ENCODE measurements around the gene ESR2. TPM values are rescaled to one million over a fixed set of nuclear protein-coding genes. Genes with fewer than 3 reads are reported as not detected.
"Not testable (repeated sequence)": the region's sequence is repeated elsewhere in the genome, so short reads cannot be mapped to it uniquely, and the experiment has no call there.

ESR2 gene
- polyA plus RNA-seq (2012; ENCODE audit: insufficient read depth, insufficient read length) = 0.21 TPM

GRCh38 chr14:64293976-64294671, at the start of gene ESR2:
Gene ESR2 (minus strand): TSS chr14:64294371. CDS start chr14:64282985, 11,386 bp downstream.
- H3K4me3 ChIP-seq (ENCODE audit: low read length) = peak within 1 kb of the TSS; percentile 47
- DNase-seq (ENCODE audit: low read depth, low spot score) = no peak

DNA sequence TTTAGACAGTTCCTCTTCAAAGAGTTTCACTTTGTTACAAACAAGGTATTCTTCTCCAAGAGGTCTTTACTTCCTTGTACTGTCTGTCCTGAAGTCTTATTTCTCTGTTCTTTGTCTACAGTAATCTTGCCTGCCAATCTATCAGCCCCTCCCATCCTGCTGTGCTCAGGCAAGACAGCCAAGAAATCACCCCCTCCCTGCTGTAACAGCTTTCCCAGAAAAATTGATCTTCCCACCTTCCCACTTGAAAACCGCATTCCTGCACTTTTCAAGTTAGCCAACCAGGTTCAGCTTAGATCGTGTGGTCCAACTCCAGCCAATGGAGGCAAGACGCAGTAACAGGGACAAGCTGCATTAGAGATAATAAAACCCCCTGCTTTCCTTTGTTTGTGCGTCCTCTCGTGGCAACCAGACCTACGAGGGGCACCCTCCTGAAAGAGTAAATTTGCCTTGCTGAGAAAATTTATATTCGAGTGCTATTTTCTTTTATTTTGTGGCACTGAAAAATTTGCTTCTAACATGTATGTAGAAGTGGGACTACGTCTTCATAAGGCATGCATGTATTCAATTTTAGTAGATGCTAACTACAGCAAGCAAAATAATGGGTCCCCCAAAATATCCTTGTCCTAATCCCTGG, 46.5 kb upstream of the ESR2 start:
- H3K4me3 ChIP-seq (ENCODE audit: low read length) = no peak overlapping the region
- no peak for DNase-seq (ENCODE audit: low read depth, low spot score)

DNA sequence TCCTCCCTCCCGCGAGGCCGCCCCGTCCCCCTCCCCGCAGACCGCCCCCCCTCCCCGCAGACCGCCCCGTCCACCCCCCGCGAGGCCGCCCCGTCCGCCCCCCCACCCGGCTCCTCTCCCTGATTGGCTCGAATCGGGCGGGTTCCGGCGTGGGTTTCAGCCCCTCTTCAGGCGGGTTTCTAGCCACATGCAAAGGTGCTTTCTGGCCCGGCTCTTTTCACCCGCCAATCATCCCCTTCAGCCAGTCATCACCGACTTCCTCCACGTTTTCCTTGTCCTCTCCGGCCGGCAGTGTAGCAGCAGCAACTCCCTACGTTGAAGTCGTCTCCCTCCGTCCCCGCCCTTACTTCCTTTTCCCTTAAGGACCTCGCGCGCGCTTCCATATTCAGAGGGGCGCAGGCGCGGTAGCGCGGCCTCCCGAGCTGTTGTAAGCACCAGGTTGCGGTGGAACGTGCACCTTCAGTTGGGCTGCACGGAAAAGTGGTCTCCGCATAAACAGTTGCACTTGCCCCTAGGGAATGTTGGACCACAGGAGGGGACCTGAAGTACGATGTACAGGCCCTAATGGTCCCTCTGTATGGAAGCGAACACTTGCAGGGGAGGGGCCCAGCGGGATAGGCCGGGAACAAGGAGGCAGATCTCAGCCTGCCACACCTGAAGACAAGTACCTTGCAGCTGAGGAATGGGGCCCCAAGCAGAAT, 44.6 kb upstream of the ESR2 start:
- DNase-seq (ENCODE audit: low read depth, low spot score) = peak; percentile 99
- peak overlapping the region; percentile 70 for H3K4me3 ChIP-seq (ENCODE audit: low read length)

DNA sequence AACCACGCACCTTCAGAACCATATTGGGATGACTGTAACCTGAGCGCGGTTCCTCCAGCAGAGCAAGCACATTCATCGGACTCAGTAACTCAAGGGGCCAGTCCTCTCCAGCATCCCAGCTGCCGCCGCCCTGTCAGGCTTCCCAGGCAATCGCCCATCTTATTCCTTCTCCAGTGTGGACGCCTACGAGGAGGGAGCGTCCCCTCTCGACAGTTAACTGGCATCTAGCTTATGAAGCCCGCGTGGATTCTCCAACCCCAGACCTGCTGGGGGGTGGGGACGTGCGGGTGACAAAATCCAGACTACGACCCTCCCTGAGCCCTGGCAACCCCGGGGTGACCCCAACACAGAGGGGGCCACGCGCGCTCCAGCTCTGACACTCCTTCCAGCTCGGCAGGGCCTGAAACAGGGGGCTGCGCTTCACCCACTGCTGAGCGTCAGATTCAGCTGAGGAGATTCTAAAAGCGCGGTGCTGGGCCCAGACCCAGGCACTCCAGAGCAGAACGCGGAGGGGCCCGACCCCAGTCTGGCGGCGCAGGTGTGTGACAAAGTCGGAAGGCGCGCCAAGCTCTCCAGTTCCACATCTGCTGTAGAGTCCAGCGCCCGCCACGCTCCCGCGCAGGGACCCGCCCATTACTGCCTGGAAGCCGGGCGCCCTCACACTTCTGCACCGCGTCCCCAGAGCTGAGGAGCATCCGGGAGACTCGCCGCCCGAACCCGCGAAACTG, 43.9 kb upstream of the ESR2 start:
- DNase-seq (ENCODE audit: low read depth, low spot score) = no peak
- peak overlapping the region; percentile 70 for H3K4me3 ChIP-seq (ENCODE audit: low read length)

- no peak overlapping the region for H3K4me3 ChIP-seq (ENCODE audit: low read length)
- DNase-seq (ENCODE audit: low read depth, low spot score) = no peak
Measured at GRCh38 chr14:64329149-64329548, 35.0 kb upstream of the ESR2 start.

DNA sequence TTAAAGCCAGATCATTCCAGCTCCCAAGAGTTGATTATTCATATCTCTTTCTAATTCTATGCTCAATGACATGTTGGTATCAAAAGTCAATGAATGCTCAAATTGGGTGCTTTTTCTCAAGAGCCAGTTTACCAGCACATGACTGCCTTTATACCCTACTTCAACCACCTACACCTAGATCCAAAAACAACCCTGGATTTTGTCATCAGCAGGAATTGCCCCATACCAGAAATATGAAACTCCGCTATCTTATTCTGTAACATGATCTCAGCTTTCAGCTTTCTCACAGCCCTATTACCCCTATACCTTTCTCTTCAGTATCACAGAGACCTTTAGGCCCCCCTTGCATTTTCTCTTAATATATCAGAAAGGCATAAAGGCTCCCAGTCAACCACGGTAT, 32.3 kb upstream of the ESR2 start:
- no peak overlapping the region for H3K4me3 ChIP-seq (ENCODE audit: low read length)

GRCh38 chr14:64324895-64325294, 30.7 kb upstream of the ESR2 start:
- DNase-seq (ENCODE audit: low read depth, low spot score) = no peak
- no peak overlapping the region for H3K4me3 ChIP-seq (ENCODE audit: low read length)

More for the DNA sequence above, 32.3 kb upstream of the ESR2 start:
- DNase-seq (ENCODE audit: low read depth, low spot score) = no peak

DNA sequence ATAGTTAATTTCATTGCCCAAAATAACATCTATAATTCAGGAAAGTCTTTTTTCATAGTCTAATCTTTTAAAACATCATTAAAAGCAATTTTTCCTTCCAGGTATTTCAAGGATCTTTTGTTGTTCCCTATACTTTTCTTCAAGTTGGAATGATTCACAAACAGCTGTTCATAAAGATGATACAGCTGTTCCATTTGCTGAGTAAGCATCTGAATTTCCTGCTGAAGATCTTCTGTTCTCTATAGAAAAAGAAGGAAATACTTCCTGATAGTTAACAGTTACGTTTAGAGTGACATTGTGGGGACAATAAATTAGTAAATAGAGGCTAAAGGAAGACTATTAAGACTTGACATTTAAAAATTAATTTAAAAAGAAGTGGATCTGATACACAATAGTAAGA, 30.3 kb upstream of the ESR2 start:
- no peak overlapping the region for H3K4me3 ChIP-seq (ENCODE audit: low read length)
- DNase-seq (ENCODE audit: low read depth, low spot score) = no peak

DNA sequence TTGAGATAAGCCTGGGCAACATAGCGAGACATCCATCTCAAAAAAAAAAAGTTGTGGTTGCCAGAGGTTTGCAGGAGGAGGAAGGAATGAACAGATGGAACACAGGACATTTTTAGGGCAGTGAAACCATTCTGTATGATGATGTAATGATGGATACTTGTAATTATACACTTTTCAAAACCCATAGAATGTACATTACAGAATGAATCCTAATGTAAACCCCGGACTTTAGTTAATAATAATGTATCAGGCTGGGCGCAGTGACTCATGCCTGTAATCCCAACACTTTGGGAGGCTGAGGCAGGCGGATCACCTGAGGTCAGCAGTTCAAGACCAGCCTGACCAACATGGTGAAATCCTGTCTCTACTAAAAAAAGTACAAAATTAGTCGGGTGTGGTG, 26.2 kb upstream of the ESR2 start:
- H3K4me3 ChIP-seq (ENCODE audit: low read length); DNase-seq (ENCODE audit: low read depth, low spot score): not testable (repeated sequence)

DNA sequence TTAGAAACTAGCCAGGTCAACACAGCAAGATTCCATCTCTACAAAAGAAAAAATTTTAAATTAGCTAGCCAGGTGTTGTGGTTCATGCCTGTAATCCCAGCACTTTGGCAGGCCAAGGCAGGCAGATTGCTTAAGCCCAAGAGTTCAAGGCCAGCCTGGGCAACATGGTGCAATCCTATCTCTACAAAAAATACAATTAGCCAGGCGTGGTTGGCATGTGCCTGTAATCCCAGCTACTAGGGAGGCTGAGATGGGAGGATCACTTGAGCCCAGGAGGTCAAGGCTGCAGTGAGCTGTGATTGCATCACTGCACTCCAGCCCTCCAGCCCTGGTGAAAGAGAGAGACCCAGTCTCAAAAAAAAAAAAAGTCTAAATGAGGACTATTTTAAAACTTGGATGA, 24.5 kb upstream of the ESR2 start:
- DNase-seq (ENCODE audit: low read depth, low spot score); H3K4me3 ChIP-seq (ENCODE audit: low read length): not testable (repeated sequence)

DNA sequence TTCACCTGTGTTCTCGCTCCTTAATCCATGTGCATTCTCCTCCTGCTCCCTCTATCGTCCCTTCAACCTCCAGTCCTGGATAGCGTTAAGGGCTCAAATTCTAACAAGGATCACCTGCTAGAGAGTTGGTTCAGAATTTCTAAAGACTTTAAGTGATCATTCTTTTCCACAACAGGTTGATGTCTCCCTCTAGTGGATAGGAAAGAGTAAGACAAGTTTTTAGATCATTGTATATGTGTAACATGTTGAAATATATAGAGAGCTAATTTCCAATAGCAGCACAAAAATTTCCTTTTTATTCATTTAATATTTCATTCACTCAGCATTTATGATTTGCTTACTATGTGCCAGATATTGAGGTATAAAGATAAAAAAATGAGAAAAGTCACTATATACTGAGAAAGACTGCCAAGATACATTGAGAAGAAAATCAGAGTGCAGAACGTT, 9.3 kb upstream of the ESR2 start:
- DNase-seq (ENCODE audit: low read depth, low spot score) = peak; percentile 47
- no peak overlapping the region for H3K4me3 ChIP-seq (ENCODE audit: low read length)

DNA sequence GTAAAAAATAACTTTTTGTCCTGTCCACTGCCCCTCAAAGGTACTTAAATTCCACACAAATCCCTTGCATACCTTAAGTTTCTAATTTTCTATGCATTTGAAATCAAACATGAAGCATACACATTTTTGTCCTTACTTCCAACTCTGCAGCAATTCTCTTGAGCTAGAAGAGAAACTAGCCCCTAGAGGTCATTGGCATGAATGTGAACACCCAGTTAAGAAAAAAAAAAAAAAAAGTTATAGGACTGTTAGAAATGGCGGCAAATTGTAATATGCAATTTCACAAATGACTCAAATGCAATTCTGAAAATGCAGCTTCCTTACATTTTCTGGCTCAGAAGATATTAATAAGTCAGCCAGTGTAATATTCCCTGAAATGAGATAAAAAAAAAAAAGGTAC, 4.6 kb upstream of the ESR2 start:
- no peak for DNase-seq (ENCODE audit: low read depth, low spot score)
- H3K4me3 ChIP-seq (ENCODE audit: low read length) = no peak overlapping the region

GRCh38 chr14:64296561-64296960, 2.4 kb upstream of the ESR2 start:
- no peak overlapping the region for H3K4me3 ChIP-seq (ENCODE audit: low read length)

DNA sequence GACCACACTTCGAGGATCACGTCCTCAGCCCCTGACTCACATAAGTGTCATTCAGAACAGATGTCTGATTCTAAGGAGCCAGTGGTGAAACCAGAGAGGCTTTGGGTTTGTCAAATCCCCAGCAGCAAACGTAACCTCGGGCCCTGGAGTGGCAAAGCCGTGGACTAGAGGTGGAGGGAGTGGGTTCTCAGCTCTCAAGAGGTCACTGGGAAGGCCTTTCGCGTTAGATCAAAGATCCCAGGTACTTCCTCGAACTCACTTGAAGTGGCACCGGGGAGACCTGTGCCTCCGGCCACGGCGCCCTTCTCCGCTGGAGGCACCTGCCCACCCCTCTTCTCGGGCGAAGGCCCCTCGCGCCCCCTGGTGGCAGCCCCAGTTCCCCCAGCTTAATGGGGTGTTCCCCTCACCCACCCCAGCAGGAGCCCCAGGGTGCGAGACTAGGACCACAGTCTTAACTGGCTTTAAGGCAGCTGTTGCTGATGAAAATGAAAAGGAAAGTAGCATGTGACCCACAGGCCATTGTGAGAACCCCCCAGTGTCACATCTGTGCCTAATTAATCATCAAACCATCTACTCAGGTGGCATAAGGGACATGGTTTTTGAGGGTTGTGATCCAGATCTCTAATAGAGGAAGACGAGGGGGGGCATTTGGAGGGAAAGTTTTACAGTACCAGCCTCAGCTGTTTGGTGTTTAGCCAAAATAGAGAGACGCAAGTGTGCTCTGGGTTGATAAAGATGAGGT, 672 bp upstream of the ESR2 start:
- peak; percentile 35 for DNase-seq (ENCODE audit: low read depth, low spot score)
- H3K4me3 ChIP-seq (ENCODE audit: low read length) = peak overlapping the region; percentile 47

More at GRCh38 chr14:64296561-64296960, 2.4 kb upstream of the ESR2 start:
- no peak for DNase-seq (ENCODE audit: low read depth, low spot score)

DNA sequence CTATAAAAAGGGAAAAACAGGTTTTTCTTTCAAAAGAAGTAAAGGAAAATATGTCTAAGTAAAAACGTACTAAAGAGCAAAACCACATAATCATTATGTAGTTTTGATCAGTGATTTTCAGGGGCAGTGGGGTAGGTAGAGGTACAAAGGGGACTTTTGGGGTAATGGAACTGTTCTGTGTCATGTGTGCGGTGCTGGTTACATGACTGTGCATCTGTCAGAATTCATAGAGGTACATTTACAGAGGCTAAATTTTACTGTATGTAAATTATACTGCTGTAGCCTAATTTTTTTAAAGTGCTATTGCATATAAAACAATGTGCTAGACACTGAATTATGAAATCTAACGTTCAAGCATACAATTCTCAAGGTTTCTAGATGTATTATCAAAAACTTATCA, 2.0 kb downstream of the ESR2 start:
- H3K4me3 ChIP-seq (ENCODE audit: low read length) = no peak overlapping the region
- DNase-seq (ENCODE audit: low read depth, low spot score) = no peak

- H3K4me3 ChIP-seq (ENCODE audit: low read length) = no peak overlapping the region
Measured at GRCh38 chr14:64289571-64289970, 4.6 kb downstream of the ESR2 start.

DNA sequence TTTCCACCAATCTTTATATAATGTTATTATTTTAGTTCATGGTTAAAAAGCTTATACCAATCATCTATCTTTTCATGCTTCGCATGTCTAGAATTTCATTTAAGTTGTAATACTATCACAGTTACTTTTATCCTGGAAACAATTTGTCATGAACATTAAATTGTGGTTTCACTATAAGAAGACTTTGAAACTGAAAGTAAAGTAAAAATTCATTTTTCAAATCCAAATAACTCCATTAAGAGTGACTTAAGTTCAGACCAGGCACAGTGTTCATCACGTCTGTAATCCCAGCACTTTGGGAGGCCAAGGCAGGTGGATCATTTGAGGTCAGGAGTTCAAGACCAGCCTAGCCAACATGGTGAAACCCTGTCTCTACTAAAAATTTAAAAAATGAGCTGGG, 12.4 kb downstream of the ESR2 start:
- no peak overlapping the region for H3K4me3 ChIP-seq (ENCODE audit: low read length)
- DNase-seq (ENCODE audit: low read depth, low spot score) = no peak

More at GRCh38 chr14:64289571-64289970, 4.6 kb downstream of the ESR2 start:
- no peak for DNase-seq (ENCODE audit: low read depth, low spot score)

DNA sequence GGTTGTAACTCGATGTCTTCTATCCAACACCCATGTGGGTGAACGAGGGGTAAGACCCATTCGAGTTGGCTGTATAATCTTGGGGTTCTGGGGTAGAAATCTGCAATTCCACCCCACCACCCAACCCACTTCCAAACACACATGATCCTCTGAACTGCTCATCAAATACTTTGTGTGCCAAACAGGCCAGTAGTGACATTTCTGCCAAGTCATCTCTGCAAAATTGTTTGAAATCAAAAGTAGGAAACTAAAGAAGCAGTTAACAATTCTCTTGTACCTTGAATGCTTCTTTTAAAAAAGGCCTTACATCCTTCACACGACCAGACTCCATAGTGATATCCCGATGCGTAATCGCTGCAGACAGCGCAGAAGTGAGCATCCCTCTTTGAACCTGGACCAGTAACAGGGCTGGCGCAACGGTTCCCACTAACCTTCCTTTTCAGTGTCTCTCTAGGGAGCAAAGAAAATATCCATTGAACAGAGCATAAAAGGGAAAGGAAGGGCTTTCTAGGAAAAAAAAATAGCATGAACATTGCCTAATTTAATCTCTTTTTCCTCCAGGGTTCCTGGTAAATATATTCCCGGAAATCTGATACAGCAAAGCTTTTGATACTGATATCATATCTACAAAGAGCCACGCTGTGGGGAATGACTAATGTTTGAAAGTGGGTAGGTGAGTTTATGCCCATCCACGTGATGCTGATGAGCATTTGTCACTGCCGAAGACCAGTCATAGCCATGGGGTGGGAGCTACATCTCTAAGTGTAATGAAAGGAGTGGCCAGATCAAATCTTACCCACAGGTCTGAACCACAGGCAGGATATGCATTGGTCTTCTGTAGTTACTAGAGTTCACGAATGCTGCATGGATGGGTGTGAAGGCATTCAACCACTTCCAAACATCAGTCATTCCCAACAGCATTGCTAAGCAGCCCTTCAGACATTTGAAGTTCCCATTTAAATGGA, 14.2 kb downstream of the ESR2 start:
- no peak overlapping the region for H3K4me3 ChIP-seq (ENCODE audit: low read length)
- DNase-seq (ENCODE audit: low read depth, low spot score) = no peak

Data from Jurkat, Clone E6-1 (cell line).